GM12873 (cell line): Measurements from ENCODE around the gene DPH1.

Experiments used
- CTCF ChIP-seq: IDR thresholded peaks from 2 replicates; pipeline ENCODE4 v1.5.1; 2012; ENCODE audit warnings: low read depth, mild to moderate bottlenecking, moderate library complexity, low read length, control low read depth; ENCODE audit not compliant: insufficient read depth; ENCODE audit errors: missing control alignments

The DPH1 gene

GRCh38 chr17:1994707-1995106 is 35.2 kb upstream of the DPH1 start:
- no peak for TF ChIP-seq CTCF

DNA sequence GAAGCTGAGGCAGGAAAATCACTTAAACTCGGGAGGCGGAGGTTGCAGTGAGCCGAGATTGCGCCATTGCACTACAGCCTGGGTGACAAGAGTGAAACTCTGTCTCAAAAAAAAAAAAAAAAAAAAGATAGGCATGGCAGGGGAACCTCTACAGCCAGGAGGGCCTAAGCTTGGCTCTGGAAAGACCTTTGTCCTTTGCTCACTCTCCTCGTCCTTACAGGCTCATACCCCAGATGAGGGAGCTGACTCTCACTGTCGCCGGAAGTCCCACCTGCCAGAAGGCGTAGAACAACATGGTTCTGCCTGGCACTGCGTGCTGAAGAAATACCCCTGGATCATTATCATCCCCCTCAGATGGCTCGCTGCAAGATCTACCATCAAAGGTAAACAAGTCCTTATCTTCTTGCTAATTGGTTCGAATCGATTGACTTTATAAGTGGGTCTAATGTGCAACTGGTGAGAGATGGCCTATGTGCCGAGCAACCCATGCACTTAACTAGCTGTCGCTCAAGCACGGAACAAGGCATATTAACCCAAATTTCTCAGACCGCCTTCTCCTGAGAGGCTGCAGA is 34.5 kb upstream of the DPH1 start:
- no peak for TF ChIP-seq CTCF

GRCh38 chr17:1995907-1996799 is 33.8 kb upstream of the DPH1 start:
- no peak for TF ChIP-seq CTCF

DNA sequence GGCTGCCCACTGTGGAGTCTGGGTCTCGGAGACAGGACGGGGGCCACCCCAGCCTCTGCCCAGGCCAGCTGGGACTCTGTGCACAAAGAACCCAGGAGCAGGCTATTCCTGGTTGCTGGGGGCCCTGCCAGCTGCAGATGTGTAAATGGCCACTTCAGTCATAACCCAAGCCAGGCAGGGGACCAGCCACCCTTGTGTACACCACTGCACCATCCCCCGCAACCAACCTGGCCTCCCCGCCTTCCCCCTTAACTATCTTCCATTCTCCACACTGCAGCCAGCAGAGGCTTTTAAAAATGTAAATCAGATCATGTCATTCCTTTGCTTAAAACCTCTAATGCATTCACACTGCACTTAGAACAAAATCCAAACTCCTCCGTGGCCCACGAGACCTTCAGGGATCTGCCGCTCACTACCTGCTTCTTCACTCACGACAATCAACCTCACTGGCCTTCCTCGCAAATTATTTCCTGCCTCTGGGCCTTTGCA is 33.1 kb upstream of the DPH1 start:
- TF ChIP-seq CTCF: no peak

DNA sequence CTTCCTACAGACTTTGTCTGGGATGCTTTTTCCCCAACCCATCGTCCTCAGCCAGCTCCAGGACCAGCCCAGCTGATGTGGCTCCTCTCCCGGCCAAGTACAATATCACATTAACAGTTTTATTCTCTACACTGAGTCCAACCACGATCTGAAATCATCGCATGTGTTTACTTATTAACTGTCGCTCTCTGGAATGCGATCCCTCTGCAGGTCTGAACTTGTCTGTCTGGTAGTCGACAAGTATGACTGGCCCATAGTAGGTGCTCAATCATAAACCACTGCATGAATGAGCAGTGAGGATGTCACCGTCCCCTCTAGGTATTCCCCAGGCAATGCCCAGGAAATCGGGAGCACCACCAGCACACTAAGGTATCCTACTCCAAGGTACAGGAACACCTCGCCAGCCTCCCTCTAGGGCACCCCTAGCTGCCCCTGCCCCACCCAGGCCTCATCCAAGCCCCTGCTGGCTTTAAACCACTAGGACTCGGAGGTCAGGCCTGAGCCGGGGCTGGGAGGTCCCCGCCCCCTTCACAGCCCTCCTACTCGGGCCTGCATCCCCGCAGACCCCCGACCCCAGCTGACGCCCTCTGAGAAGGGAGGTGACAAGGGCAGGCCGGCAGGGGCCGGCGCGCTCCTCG is 32.5 kb upstream of the DPH1 start:
- no peak for TF ChIP-seq CTCF

- no peak for TF ChIP-seq CTCF
Observed at GRCh38 chr17:1997927-1998742, 31.8 kb upstream of the DPH1 start.
